H9 (cell line): Measurements from ENCODE around the gene HMOX1. TPM values are rescaled to one million over a fixed set of nuclear protein-coding genes. Genes with fewer than 3 reads are reported as not detected.

Experiments used
- DNase-seq: peaks from one replicate; pipeline ENCODE4 v3.0.0-alpha.2; 2017
- H2AFZ ChIP-seq: one replicate; pipeline ENCODE4 v1.6.1; 2013; ENCODE audit warnings: mild to moderate bottlenecking, low read length, control low read depth, moderate library complexity
- H2AK5ac ChIP-seq: 2 replicates; pipeline ENCODE4 v1.6.1; 2013; ENCODE audit warnings: low read length, control low read depth, mixed read lengths; ENCODE audit not compliant: insufficient read length
- H2BK120ac ChIP-seq: one replicate; pipeline ENCODE4 v1.6.1; 2013; ENCODE audit warnings: low read depth, mild to moderate bottlenecking, low read length, control low read depth, inconsistent platforms; ENCODE audit not compliant: poor library complexity, severe bottlenecking
- H2BK12ac ChIP-seq: 2 replicates; pipeline ENCODE4 v1.6.1; 2013; ENCODE audit warnings: low read length, control low read depth, mixed read lengths, low read depth; ENCODE audit not compliant: insufficient read length
- H2BK15ac ChIP-seq: 2 replicates; pipeline ENCODE4 v1.6.1; 2013; ENCODE audit warnings: low read depth, low read length, control low read depth
- H2BK20ac ChIP-seq: one replicate; pipeline ENCODE4 v1.6.1; 2013; ENCODE audit warnings: low read depth, mild to moderate bottlenecking, low read length, control low read depth, inconsistent platforms; ENCODE audit not compliant: poor library complexity, severe bottlenecking
- H2BK5ac ChIP-seq: 2 replicates; pipeline ENCODE4 v1.6.1; 2013; ENCODE audit warnings: low read length, control low read depth, mixed read lengths; ENCODE audit not compliant: insufficient read length
- H3K14ac ChIP-seq: 2 replicates; pipeline ENCODE4 v1.6.1; 2013; ENCODE audit warnings: low read length, control low read depth; ENCODE audit not compliant: insufficient read depth
- H3K18ac ChIP-seq: 2 replicates; pipeline ENCODE4 v1.6.1; 2013; ENCODE audit warnings: low read depth, mild to moderate bottlenecking, mixed read lengths, low read length, control low read depth; ENCODE audit not compliant: insufficient read length
- H3K23ac ChIP-seq: 2 replicates; pipeline ENCODE4 v1.6.1; 2013; ENCODE audit warnings: low read length, control low read depth, mixed read lengths, low read depth; ENCODE audit not compliant: insufficient read length
- H3K23me2 ChIP-seq: 2 replicates; pipeline ENCODE4 v1.6.1; 2013; ENCODE audit warnings: low read depth, mild to moderate bottlenecking, mixed read lengths, low read length, control low read depth; ENCODE audit not compliant: insufficient read length, poor library complexity, severe bottlenecking
- H3K27ac ChIP-seq: 2 replicates; pipeline ENCODE4 v1.5.1; 2013; ENCODE audit warnings: low read length, control low read depth, mixed read lengths, low read depth; ENCODE audit not compliant: insufficient read length
- H3K27me3 ChIP-seq: 2 replicates; pipeline ENCODE4 v1.6.1; 2013; ENCODE audit warnings: low read length, control low read depth, inconsistent platforms; ENCODE audit not compliant: insufficient read depth
- H3K4ac ChIP-seq: 2 replicates; pipeline ENCODE4 v1.6.1; 2013; ENCODE audit warnings: low read depth, mild to moderate bottlenecking, control low read depth, inconsistent platforms, low read length, moderate library complexity
- H3K4me1 ChIP-seq: 2 replicates; pipeline ENCODE4 v1.6.1; 2013; ENCODE audit warnings: low read length, control low read depth, inconsistent platforms; ENCODE audit not compliant: insufficient read depth
- H3K4me2 ChIP-seq: 2 replicates; pipeline ENCODE4 v1.6.1; 2013; ENCODE audit warnings: low read length, control low read depth, mixed read lengths; ENCODE audit not compliant: insufficient read length, insufficient read depth
- H3K56ac ChIP-seq: 2 replicates; pipeline ENCODE4 v1.6.1; 2013; ENCODE audit warnings: low read depth, mild to moderate bottlenecking, mixed read lengths, low read length, control low read depth; ENCODE audit not compliant: insufficient read length
- H3K79me1 ChIP-seq: 2 replicates; pipeline ENCODE4 v1.6.1; 2013; ENCODE audit warnings: low read depth, mild to moderate bottlenecking, moderate library complexity, low read length, control low read depth, inconsistent platforms; ENCODE audit not compliant: insufficient read depth, poor library complexity, severe bottlenecking
- H3K79me2 ChIP-seq: 2 replicates; pipeline ENCODE4 v1.6.1; 2013; ENCODE audit warnings: low read length, control low read depth, inconsistent platforms; ENCODE audit not compliant: insufficient read depth
- H3K9ac ChIP-seq: 2 replicates; pipeline ENCODE4 v1.6.1; 2013; ENCODE audit warnings: low read length, control low read depth, mixed read lengths; ENCODE audit not compliant: insufficient read length; ENCODE audit errors: extremely low read depth
- H3K9me3 ChIP-seq: one replicate; pipeline ENCODE4 v1.6.1; 2013; ENCODE audit warnings: low read depth, low read length, inconsistent platforms; ENCODE audit not compliant: control insufficient read depth
- H3T11ph ChIP-seq: one replicate; pipeline ENCODE4 v1.6.1; 2013; ENCODE audit warnings: mild to moderate bottlenecking, low read length, control low read depth, inconsistent platforms
- H4K20me1 ChIP-seq: one replicate; pipeline ENCODE4 v1.6.1; 2013; ENCODE audit not compliant: control insufficient read depth, insufficient read length, insufficient read depth
- H4K5ac ChIP-seq: 2 replicates; pipeline ENCODE4 v1.6.1; 2013; ENCODE audit warnings: low read depth, mild to moderate bottlenecking, mixed read lengths, low read length, control low read depth; ENCODE audit not compliant: insufficient read length
- H4K8ac ChIP-seq: replicated peaks from 2 replicates; pipeline ENCODE4 v1.6.1; 2013; ENCODE audit warnings: low read length, control low read depth, mixed read lengths, low read depth; ENCODE audit not compliant: insufficient read length
- H4K91ac ChIP-seq: 2 replicates; pipeline ENCODE4 v1.6.1; 2013; ENCODE audit warnings: low read depth, mild to moderate bottlenecking, moderate library complexity, mixed read lengths, low read length, control low read depth; ENCODE audit not compliant: insufficient read length
- H3K27ac Mint-ChIP-seq, 3 experiments: 2 replicates in 2 of 3; 3 replicates in 1 of 3; pipeline ENCODE4 v1.8.0; 2020 to 2021; ENCODE audit warnings: mixed read lengths in 3 of 3, mild to moderate bottlenecking in 1 of 3, moderate library complexity in 1 of 3
- H3K27me3 Mint-ChIP-seq: 2 replicates; pipeline ENCODE4 v1.8.0; 2021; ENCODE audit warnings: low read depth, mild to moderate bottlenecking, moderate library complexity, mixed read lengths
- H3K36me3 Mint-ChIP-seq, 3 experiments: 2 replicates in 2 of 3; 3 replicates in 1 of 3; pipeline ENCODE4 v1.8.0; 2020 to 2021; ENCODE audit warnings: low read depth in 3 of 3, mixed read lengths in 3 of 3; ENCODE audit not compliant: insufficient read depth in 1 of 3
- H3K4me1 Mint-ChIP-seq, 2 experiments: 2 replicates each; pipeline ENCODE4 v1.8.0; 2020; ENCODE audit warnings: mixed read lengths in 2 of 2
- H3K4me3 Mint-ChIP-seq, 2 experiments: 2 replicates in 1 of 2; 3 replicates in 1 of 2; pipeline ENCODE4 v1.8.0; 2020 to 2021; ENCODE audit warnings: mild to moderate bottlenecking in 2 of 2, mixed read lengths in 2 of 2, moderate library complexity in 1 of 2
- H3K9me3 Mint-ChIP-seq, 2 experiments: 2 replicates in 1 of 2; 3 replicates in 1 of 2; pipeline ENCODE4 v1.8.0; 2020; ENCODE audit warnings: mild to moderate bottlenecking in 2 of 2, mixed read lengths in 2 of 2, moderate library complexity in 1 of 2
- WGBS: extraction: QIAGEN DNeasy Blood & Tissue Kit; methylation state at CpG from one replicate; pipeline ENCODE4 v1.1.7; 2013; ENCODE audit warnings: missing lambda C conversion rate, low lambda C conversion rate, mixed read lengths; ENCODE audit not compliant: insufficient read length; ENCODE audit errors: extremely low coverage; 5-methylcytosine and 5-hydroxymethylcytosine counted together
- total RNA-seq: library from RNA; stranded (reverse); gene quantifications from 2 replicates; pipeline ENCODE4 v1.2.1, GENCODE V29; 2021
- TF ChIP-seq, protein P1 (sequence below): fragments of 200-600 bp; sonication (generic); conservative IDR thresholded peaks from 3 replicates; pipeline ENCODE4 v1.8.0; 2021; ENCODE audit warnings: antibody characterized with exemption, mild to moderate bottlenecking

The HMOX1 gene
- total RNA-seq, 1 experiment from 2014 or later = 22.7 TPM

DNA sequence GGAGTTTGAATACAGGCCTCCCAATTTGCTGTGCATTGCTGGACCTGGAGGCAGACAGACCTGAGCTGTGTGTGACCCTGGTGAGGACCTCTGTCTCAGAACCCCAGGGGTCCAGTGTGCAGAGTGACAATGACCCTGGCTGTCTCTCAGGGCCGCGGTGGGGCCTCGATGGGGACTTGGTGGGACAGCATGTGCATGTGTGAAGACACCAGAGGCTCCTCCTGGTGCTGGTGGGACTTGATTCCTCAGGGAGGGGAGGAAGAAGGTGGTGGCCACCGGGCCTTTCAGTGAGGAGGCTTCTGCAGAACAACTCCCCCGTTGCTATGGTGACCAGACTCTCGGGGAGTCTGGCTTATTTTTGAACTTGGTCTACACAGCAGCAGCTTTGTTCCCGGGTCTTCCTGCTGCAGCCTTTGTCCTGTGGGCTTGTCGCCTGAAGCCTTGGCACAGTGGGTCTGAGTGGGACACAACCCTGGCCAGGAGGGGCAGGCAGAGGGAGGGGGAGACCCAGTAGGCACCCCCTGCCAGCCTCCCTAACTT is 54.4 kb downstream of the HMOX1 start:
- H3K4me3 Mint-ChIP-seq = no peak overlapping the region
- peaks cover 44 to 60% (median 48%) of the 10 kb centered on the region in 3 experiments for H3K36me3 Mint-ChIP-seq
- H2BK15ac ChIP-seq = no peak overlapping the region
- no peak overlapping the region for H2BK20ac ChIP-seq
- H3K79me2 ChIP-seq = no peaks in the 10 kb centered on the region
- H2AFZ ChIP-seq = no peak overlapping the region
- H3K27me3 ChIP-seq = no peaks in the 10 kb centered on the region
- H3K14ac ChIP-seq = no peak overlapping the region
- H3K23ac ChIP-seq = no peak overlapping the region
- H3K18ac ChIP-seq = no peak overlapping the region
- no peak overlapping the region for H3K27ac ChIP-seq
- peaks cover 3 to 15% of the 10 kb centered on the region in 2 experiments; a peak in 4 of 5 replicates for H3K9me3 Mint-ChIP-seq
- H3K27me3 Mint-ChIP-seq = no peaks in the 10 kb centered on the region
- H4K91ac ChIP-seq = no peak overlapping the region
- H3K9me3 ChIP-seq = peaks cover 8% of the 10 kb centered on the region
- no peak overlapping the region for H3K4ac ChIP-seq
- H3K9ac ChIP-seq = no peak overlapping the region
- no peak overlapping the region for H3T11ph ChIP-seq
- no peak overlapping the region for H2BK5ac ChIP-seq
- H4K8ac ChIP-seq = no peak overlapping the region
- no peaks in the 10 kb centered on the region for H3K79me1 ChIP-seq
- no peaks in the 10 kb centered on the region for H3K23me2 ChIP-seq
- no CpG with 5 or more reads among the region's 8 CpGs for WGBS
- H3K4me2 ChIP-seq = no peak overlapping the region
- no peak overlapping the region for H2BK12ac ChIP-seq
- TF ChIP-seq, protein P1, sequence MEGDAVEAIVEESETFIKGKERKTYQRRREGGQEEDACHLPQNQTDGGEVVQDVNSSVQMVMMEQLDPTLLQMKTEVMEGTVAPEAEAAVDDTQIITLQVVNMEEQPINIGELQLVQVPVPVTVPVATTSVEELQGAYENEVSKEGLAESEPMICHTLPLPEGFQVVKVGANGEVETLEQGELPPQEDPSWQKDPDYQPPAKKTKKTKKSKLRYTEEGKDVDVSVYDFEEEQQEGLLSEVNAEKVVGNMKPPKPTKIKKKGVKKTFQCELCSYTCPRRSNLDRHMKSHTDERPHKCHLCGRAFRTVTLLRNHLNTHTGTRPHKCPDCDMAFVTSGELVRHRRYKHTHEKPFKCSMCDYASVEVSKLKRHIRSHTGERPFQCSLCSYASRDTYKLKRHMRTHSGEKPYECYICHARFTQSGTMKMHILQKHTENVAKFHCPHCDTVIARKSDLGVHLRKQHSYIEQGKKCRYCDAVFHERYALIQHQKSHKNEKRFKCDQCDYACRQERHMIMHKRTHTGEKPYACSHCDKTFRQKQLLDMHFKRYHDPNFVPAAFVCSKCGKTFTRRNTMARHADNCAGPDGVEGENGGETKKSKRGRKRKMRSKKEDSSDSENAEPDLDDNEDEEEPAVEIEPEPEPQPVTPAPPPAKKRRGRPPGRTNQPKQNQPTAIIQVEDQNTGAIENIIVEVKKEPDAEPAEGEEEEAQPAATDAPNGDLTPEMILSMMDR = no peak
- H3K56ac ChIP-seq = no peak overlapping the region
- H2AK5ac ChIP-seq = no peak overlapping the region
- H3K27ac Mint-ChIP-seq = peak overlapping the region in 2 of 3 experiments; percentile 14 to 82; a peak in 2 of 7 replicates
- no peaks in the 10 kb centered on the region for H4K20me1 ChIP-seq
- H2BK120ac ChIP-seq = no peak overlapping the region
- no peak overlapping the region for H4K5ac ChIP-seq
- no peaks in the 10 kb centered on the region for H3K4me1 ChIP-seq
- H3K4me1 Mint-ChIP-seq = no peaks in the 10 kb centered on the region
- DNase-seq = no peak
